ENCODE data around the gene TUBA3D.
"Not testable (repeated sequence)": the region's sequence is repeated elsewhere in the genome, so short reads cannot be mapped to it uniquely, and the experiment has no call there.

Gene TUBA3D

GRCh38 chr2:131471624-131472023, 4.3 kb upstream of the TUBA3D start:
- H3K36me3 ChIP-seq (ENCODE audit: insufficient read depth, low read length); H3K27me3 ChIP-seq (ENCODE audit: control insufficient read depth, insufficient read depth, low read length); H3K9me3 ChIP-seq (replicated peaks; ENCODE audit: low read length); H3K9ac ChIP-seq (ENCODE audit: low read depth, low read length); H3K4me2 ChIP-seq (ENCODE audit: low read length); H3K4me1 ChIP-seq (ENCODE audit: control insufficient read depth, insufficient read depth, low read length); H3K4me3 ChIP-seq (ENCODE audit: low read length): not testable (repeated sequence)

GRCh38 chr2:131473266-131473665, 2.7 kb upstream of the TUBA3D start:
- not testable (repeated sequence) for H3K4me2 ChIP-seq (ENCODE audit: low read length); H3K9me3 ChIP-seq (replicated peaks; ENCODE audit: low read length); H3K27me3 ChIP-seq (ENCODE audit: control insufficient read depth, insufficient read depth, low read length); H3K4me3 ChIP-seq (ENCODE audit: low read length); H3K9ac ChIP-seq (ENCODE audit: low read depth, low read length); H3K36me3 ChIP-seq (ENCODE audit: insufficient read depth, low read length); H3K4me1 ChIP-seq (ENCODE audit: control insufficient read depth, insufficient read depth, low read length)

- H3K36me3 ChIP-seq (ENCODE audit: insufficient read depth, low read length); H3K4me1 ChIP-seq (ENCODE audit: control insufficient read depth, insufficient read depth, low read length); H3K4me3 ChIP-seq (ENCODE audit: low read length); H3K4me2 ChIP-seq (ENCODE audit: low read length); H3K9me3 ChIP-seq (replicated peaks; ENCODE audit: low read length); H3K9ac ChIP-seq (ENCODE audit: low read depth, low read length); H3K27me3 ChIP-seq (ENCODE audit: control insufficient read depth, insufficient read depth, low read length): not testable (repeated sequence)
These were observed 444 bp downstream of the TUBA3D start for GRCh38 chr2:131476363-131476762.

GRCh38 chr2:131477227-131477626, 1.3 kb downstream of the TUBA3D start:
- H3K4me2 ChIP-seq (ENCODE audit: low read length); H3K9me3 ChIP-seq (replicated peaks; ENCODE audit: low read length); H3K4me3 ChIP-seq (ENCODE audit: low read length); H3K4me1 ChIP-seq (ENCODE audit: control insufficient read depth, insufficient read depth, low read length); H3K36me3 ChIP-seq (ENCODE audit: insufficient read depth, low read length); H3K9ac ChIP-seq (ENCODE audit: low read depth, low read length); H3K27me3 ChIP-seq (ENCODE audit: control insufficient read depth, insufficient read depth, low read length): not testable (repeated sequence)

- H3K4me1 ChIP-seq (ENCODE audit: control insufficient read depth, insufficient read depth, low read length); H3K9me3 ChIP-seq (replicated peaks; ENCODE audit: low read length); H3K27me3 ChIP-seq (ENCODE audit: control insufficient read depth, insufficient read depth, low read length): not testable (repeated sequence)
These were observed 2.3 kb downstream of the TUBA3D start for GRCh38 chr2:131478074-131478849.

GRCh38 chr2:131478850-131479461, 3.0 kb downstream of the TUBA3D start:
- not testable (repeated sequence) for H3K4me2 ChIP-seq (ENCODE audit: low read length); H3K27me3 ChIP-seq (ENCODE audit: control insufficient read depth, insufficient read depth, low read length); H3K4me3 ChIP-seq (ENCODE audit: low read length); H3K36me3 ChIP-seq (ENCODE audit: insufficient read depth, low read length); H3K9me3 ChIP-seq (replicated peaks; ENCODE audit: low read length); H3K4me1 ChIP-seq (ENCODE audit: control insufficient read depth, insufficient read depth, low read length); H3K9ac ChIP-seq (ENCODE audit: low read depth, low read length)

More at GRCh38 chr2:131478074-131478849, 2.3 kb downstream of the TUBA3D start:
- not testable (repeated sequence) for H3K4me3 ChIP-seq (ENCODE audit: low read length); H3K9ac ChIP-seq (ENCODE audit: low read depth, low read length); H3K4me2 ChIP-seq (ENCODE audit: low read length); H3K36me3 ChIP-seq (ENCODE audit: insufficient read depth, low read length)

GRCh38 chr2:131480351-131480750, 4.4 kb downstream of the TUBA3D start:
- not testable (repeated sequence) for H3K9me3 ChIP-seq (replicated peaks; ENCODE audit: low read length); H3K4me2 ChIP-seq (ENCODE audit: low read length); H3K9ac ChIP-seq (ENCODE audit: low read depth, low read length); H3K27me3 ChIP-seq (ENCODE audit: control insufficient read depth, insufficient read depth, low read length); H3K4me3 ChIP-seq (ENCODE audit: low read length); H3K36me3 ChIP-seq (ENCODE audit: insufficient read depth, low read length); H3K4me1 ChIP-seq (ENCODE audit: control insufficient read depth, insufficient read depth, low read length)

- H3K27me3 ChIP-seq (ENCODE audit: control insufficient read depth, insufficient read depth, low read length); H3K4me2 ChIP-seq (ENCODE audit: low read length); H3K4me1 ChIP-seq (ENCODE audit: control insufficient read depth, insufficient read depth, low read length); H3K9me3 ChIP-seq (replicated peaks; ENCODE audit: low read length); H3K9ac ChIP-seq (ENCODE audit: low read depth, low read length); H3K36me3 ChIP-seq (ENCODE audit: insufficient read depth, low read length); H3K4me3 ChIP-seq (ENCODE audit: low read length): not testable (repeated sequence)
These were observed 6.7 kb downstream of the TUBA3D start for GRCh38 chr2:131482506-131483155.

- H3K4me2 ChIP-seq (ENCODE audit: low read length); H3K27me3 ChIP-seq (ENCODE audit: control insufficient read depth, insufficient read depth, low read length); H3K4me3 ChIP-seq (ENCODE audit: low read length); H3K9me3 ChIP-seq (replicated peaks; ENCODE audit: low read length); H3K36me3 ChIP-seq (ENCODE audit: insufficient read depth, low read length); H3K9ac ChIP-seq (ENCODE audit: low read depth, low read length); H3K4me1 ChIP-seq (ENCODE audit: control insufficient read depth, insufficient read depth, low read length): not testable (repeated sequence)
These were observed 8.3 kb downstream of the TUBA3D start for GRCh38 chr2:131483981-131484820.

- H3K27me3 ChIP-seq (ENCODE audit: control insufficient read depth, insufficient read depth, low read length); H3K36me3 ChIP-seq (ENCODE audit: insufficient read depth, low read length); H3K9ac ChIP-seq (ENCODE audit: low read depth, low read length); H3K4me1 ChIP-seq (ENCODE audit: control insufficient read depth, insufficient read depth, low read length); H3K9me3 ChIP-seq (replicated peaks; ENCODE audit: low read length); H3K4me3 ChIP-seq (ENCODE audit: low read length); H3K4me2 ChIP-seq (ENCODE audit: low read length): not testable (repeated sequence)
These were observed 9.1 kb downstream of the TUBA3D start for GRCh38 chr2:131484906-131485460.

- not testable (repeated sequence) for H3K4me1 ChIP-seq (ENCODE audit: control insufficient read depth, insufficient read depth, low read length); H3K9me3 ChIP-seq (replicated peaks; ENCODE audit: low read length); H3K9ac ChIP-seq (ENCODE audit: low read depth, low read length); H3K27me3 ChIP-seq (ENCODE audit: control insufficient read depth, insufficient read depth, low read length); H3K4me2 ChIP-seq (ENCODE audit: low read length); H3K36me3 ChIP-seq (ENCODE audit: insufficient read depth, low read length); H3K4me3 ChIP-seq (ENCODE audit: low read length)
These were observed 10.4 kb downstream of the TUBA3D start for GRCh38 chr2:131486201-131486902.

Data from skeletal muscle satellite cell (primary cell).